Activated CD4-positive, alpha-beta T cell treated with anti-CD3 and anti-CD28 coated beads, Interleukin-10, Interleukin-2, amounts not matched to agents 100 ng/mL and 50 ng/mL, durations not matched to agents 16 hours and 8 hours (primary cell): ENCODE measurements around the gene CDC6.

Experiments
- DNase-seq: peaks from one replicate; pipeline ENCODE4 v3.0.0-alpha.2; 2020

The CDC6 gene

GRCh38 chr17:40287494-40288369 is at the start of gene CDC6:
TSS of gene CDC6 (plus strand) at chr17:40287879. CDS start at chr17:40289421, 1,542 bp downstream.
- peak; percentile 100 for DNase-seq

GRCh38 chr17:40241252-40241834 is 46.3 kb upstream of the CDC6 start:
- DNase-seq, result no peak

GRCh38 chr17:40242774-40243173 is 44.9 kb upstream of the CDC6 start:
- no peak for DNase-seq

- no peak for DNase-seq
Observed at GRCh38 chr17:40243761-40244160, 43.9 kb upstream of the CDC6 start.

GRCh38 chr17:40244255-40244654 is 43.4 kb upstream of the CDC6 start:
- DNase-seq, result no peak

- DNase-seq, result no peak
Observed at GRCh38 chr17:40247926-40248495, 39.7 kb upstream of the CDC6 start.

GRCh38 chr17:40248507-40248906 is 39.2 kb upstream of the CDC6 start:
- DNase-seq, result no peak

GRCh38 chr17:40251576-40251975 is 36.1 kb upstream of the CDC6 start:
- no peak for DNase-seq

GRCh38 chr17:40253565-40253964 is 34.1 kb upstream of the CDC6 start:
- no peak for DNase-seq

- DNase-seq, result no peak
Observed at GRCh38 chr17:40259505-40259904, 28.2 kb upstream of the CDC6 start.

GRCh38 chr17:40260528-40260927 is 27.2 kb upstream of the CDC6 start:
- no peak for DNase-seq

- DNase-seq, result no peak
Observed at GRCh38 chr17:40264458-40265185, 23.1 kb upstream of the CDC6 start.

- no peak for DNase-seq
Observed at GRCh38 chr17:40265337-40265736, 22.3 kb upstream of the CDC6 start.

GRCh38 chr17:40266882-40267281 is 20.8 kb upstream of the CDC6 start:
- no peak for DNase-seq

- DNase-seq, result no peak
Observed at GRCh38 chr17:40268141-40268712, 19.5 kb upstream of the CDC6 start.

- no peak for DNase-seq
Observed at GRCh38 chr17:40278414-40278813, 9.3 kb upstream of the CDC6 start.

- DNase-seq, result no peak
Observed at GRCh38 chr17:40279402-40279801, 8.3 kb upstream of the CDC6 start.

GRCh38 chr17:40281663-40282062 is 6.0 kb upstream of the CDC6 start:
- DNase-seq, result peak; percentile 20

GRCh38 chr17:40283662-40284061 is 4.0 kb upstream of the CDC6 start:
- DNase-seq, result peak; percentile 87

GRCh38 chr17:40284085-40284713 is 3.5 kb upstream of the CDC6 start:
- no peak for DNase-seq

- DNase-seq, result no peak
Observed at GRCh38 chr17:40286473-40286872, 1.2 kb upstream of the CDC6 start.

- DNase-seq, result no peak
Observed at GRCh38 chr17:40287159-40287493, 553 bp upstream of the CDC6 start.
